Smooth muscle cell (in vitro differentiated cells): ENCODE measurements around the gene GRK1. TPM values are rescaled to one million over a fixed set of nuclear protein-coding genes. Genes with fewer than 3 reads are reported as not detected.

ENCODE experiments used
- DNase-seq: peaks from one replicate; lab custom pipeline; 2025; ENCODE audit not compliant: unreplicated experiment; lab: John Stamatoyannopoulos, UW
- H2AFZ ChIP-seq: fragments of 200-600 bp; sonication (generic); 2 replicates; pipeline ENCODE4 v1.6.0; 2016; ENCODE audit warnings: antibody characterized with exemption, low read depth, mild to moderate bottlenecking
- H3F3A ChIP-seq: fragments of 200-600 bp; sonication (generic); 2 replicates; pipeline ENCODE4 v1.6.0; 2017; ENCODE audit warnings: antibody characterized with exemption, low read depth
- H3K27ac ChIP-seq: fragments of 200-600 bp; sonication (generic); 2 replicates; pipeline ENCODE4 v1.5.1; 2016; ENCODE audit warnings: low read depth, mild to moderate bottlenecking
- H3K27me3 ChIP-seq: fragments of 200-600 bp; sonication (generic); 2 replicates; pipeline ENCODE4 v1.6.1; 2016; ENCODE audit warnings: low read depth, mild to moderate bottlenecking
- H3K36me3 ChIP-seq: fragments of 200-600 bp; sonication (generic); 2 replicates; pipeline ENCODE4 v1.5.1; 2016; ENCODE audit warnings: low read depth
- H3K4me1 ChIP-seq: fragments of 200-600 bp; sonication (generic); 2 replicates; pipeline ENCODE4 v1.5.1; 2016; ENCODE audit warnings: low read depth
- H3K4me2 ChIP-seq: fragments of 200-600 bp; sonication (generic); 2 replicates; pipeline ENCODE4 v1.6.0; 2016; ENCODE audit warnings: mild to moderate bottlenecking
- H3K4me3 ChIP-seq: fragments of 200-600 bp; sonication (generic); 2 replicates; pipeline ENCODE4 v1.5.1; 2016; ENCODE audit warnings: mild to moderate bottlenecking
- H3K79me2 ChIP-seq: fragments of 200-600 bp; sonication (generic); 2 replicates; pipeline ENCODE4 v1.6.0; 2016; ENCODE audit warnings: low read depth, mild to moderate bottlenecking
- H3K9ac ChIP-seq: fragments of 200-600 bp; sonication (generic); 2 replicates; pipeline ENCODE4 v1.6.0; 2016; ENCODE audit warnings: low read depth
- H3K9me3 ChIP-seq: fragments of 200-600 bp; sonication (generic); replicated peaks from 2 replicates; pipeline ENCODE4 v1.5.1; 2016; ENCODE audit warnings: low read depth
- H4K20me1 ChIP-seq: fragments of 200-600 bp; sonication (generic); 2 replicates; pipeline ENCODE4 v1.6.0; 2016; ENCODE audit warnings: low read depth
- WGBS: methylation state at CpG from one replicate; pipeline ENCODE4 v1.1.7; 2016; ENCODE audit warnings: low lambda C conversion rate; 5-methylcytosine and 5-hydroxymethylcytosine counted together
- polyA plus RNA-seq: library from polyadenylated mRNA; unstranded; fragments of >200 nt; fragmentation: Nextera tagmentation; extraction: Ambion mirVana; gene quantifications from 2 replicates; pipeline ENCODE4 v1.2.1, GENCODE V29; 2016
- total RNA-seq: library from RNA; depleted of rRNA; stranded (reverse); fragments of >200 nt; gene quantifications from 2 replicates; pipeline ENCODE4 v1.2.3, GENCODE V29; 2014
- TF ChIP-seq, protein P1 (sequence below): fragments of 200-600 bp; sonication (generic); IDR thresholded peaks from 2 replicates; pipeline ENCODE4 v1.5.1; 2017; ENCODE audit warnings: borderline replicate concordance, mild to moderate bottlenecking, antibody characterized with exemption; ENCODE audit not compliant: insufficient read depth, poor library complexity, severe bottlenecking

The GRK1 gene
- total and polyA plus RNA-seq, 2 experiments from 2014 or later, result not detected

DNA sequence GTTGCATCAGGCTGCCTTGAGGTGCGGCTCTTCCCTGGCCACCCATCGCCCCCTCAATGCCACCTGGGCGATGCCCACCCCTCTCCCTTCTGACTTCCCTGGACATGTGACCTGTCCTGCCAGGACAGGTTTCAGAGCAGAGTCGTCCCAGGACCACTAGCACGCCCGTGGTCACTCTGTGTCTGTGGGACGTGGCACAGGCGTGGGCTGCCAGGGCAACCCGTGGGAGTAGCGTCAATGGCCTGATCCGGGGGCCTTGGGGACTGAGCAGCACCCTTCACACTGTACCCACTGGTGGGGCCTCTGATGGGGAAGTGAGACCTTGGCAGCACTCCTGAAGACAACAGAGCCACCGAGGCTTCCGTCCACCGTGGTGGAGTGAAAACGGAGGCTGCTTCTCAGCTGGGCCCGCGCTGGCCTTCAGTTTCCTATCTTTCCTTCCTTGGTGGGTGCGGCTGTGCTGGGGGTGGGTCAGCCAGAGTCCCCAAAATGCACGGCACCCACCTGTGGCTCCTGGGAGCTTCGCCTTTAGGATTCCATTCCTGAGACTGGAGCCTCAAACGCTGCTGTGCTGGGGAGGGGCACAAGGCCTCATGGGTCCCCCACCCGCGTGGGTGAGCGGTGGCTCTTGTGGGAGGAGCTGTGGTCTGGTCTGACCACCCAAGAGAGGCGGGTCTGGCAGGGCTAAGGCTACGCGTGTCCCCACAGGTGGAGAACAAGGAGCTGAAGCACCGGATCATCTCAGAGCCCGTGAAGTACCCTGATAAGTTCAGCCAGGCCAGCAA lies 65.3 kb downstream of the GRK1 start:
- no peak for DNase-seq
- H2AFZ ChIP-seq, result no peak overlapping the region
- H3K36me3 ChIP-seq, result no peaks in the 10 kb centered on the region
- no peak overlapping the region for H3K27ac ChIP-seq
- no peaks in the 10 kb centered on the region for H4K20me1 ChIP-seq
- no peak overlapping the region for H3K4me2 ChIP-seq
- 91% methylated on average over 29 of the region's 29 CpGs for WGBS
- H3K4me3 ChIP-seq, result no peak overlapping the region
- H3K9me3 ChIP-seq, result no peaks in the 10 kb centered on the region
- no peaks in the 10 kb centered on the region for H3K27me3 ChIP-seq
- H3K4me1 ChIP-seq, result no peaks in the 10 kb centered on the region
- TF ChIP-seq, protein P1, sequence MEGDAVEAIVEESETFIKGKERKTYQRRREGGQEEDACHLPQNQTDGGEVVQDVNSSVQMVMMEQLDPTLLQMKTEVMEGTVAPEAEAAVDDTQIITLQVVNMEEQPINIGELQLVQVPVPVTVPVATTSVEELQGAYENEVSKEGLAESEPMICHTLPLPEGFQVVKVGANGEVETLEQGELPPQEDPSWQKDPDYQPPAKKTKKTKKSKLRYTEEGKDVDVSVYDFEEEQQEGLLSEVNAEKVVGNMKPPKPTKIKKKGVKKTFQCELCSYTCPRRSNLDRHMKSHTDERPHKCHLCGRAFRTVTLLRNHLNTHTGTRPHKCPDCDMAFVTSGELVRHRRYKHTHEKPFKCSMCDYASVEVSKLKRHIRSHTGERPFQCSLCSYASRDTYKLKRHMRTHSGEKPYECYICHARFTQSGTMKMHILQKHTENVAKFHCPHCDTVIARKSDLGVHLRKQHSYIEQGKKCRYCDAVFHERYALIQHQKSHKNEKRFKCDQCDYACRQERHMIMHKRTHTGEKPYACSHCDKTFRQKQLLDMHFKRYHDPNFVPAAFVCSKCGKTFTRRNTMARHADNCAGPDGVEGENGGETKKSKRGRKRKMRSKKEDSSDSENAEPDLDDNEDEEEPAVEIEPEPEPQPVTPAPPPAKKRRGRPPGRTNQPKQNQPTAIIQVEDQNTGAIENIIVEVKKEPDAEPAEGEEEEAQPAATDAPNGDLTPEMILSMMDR, result no peak
- no peak overlapping the region for H3K9ac ChIP-seq
- H3K79me2 ChIP-seq, result no peaks in the 10 kb centered on the region
- no peaks in the 10 kb centered on the region for H3F3A ChIP-seq

DNA sequence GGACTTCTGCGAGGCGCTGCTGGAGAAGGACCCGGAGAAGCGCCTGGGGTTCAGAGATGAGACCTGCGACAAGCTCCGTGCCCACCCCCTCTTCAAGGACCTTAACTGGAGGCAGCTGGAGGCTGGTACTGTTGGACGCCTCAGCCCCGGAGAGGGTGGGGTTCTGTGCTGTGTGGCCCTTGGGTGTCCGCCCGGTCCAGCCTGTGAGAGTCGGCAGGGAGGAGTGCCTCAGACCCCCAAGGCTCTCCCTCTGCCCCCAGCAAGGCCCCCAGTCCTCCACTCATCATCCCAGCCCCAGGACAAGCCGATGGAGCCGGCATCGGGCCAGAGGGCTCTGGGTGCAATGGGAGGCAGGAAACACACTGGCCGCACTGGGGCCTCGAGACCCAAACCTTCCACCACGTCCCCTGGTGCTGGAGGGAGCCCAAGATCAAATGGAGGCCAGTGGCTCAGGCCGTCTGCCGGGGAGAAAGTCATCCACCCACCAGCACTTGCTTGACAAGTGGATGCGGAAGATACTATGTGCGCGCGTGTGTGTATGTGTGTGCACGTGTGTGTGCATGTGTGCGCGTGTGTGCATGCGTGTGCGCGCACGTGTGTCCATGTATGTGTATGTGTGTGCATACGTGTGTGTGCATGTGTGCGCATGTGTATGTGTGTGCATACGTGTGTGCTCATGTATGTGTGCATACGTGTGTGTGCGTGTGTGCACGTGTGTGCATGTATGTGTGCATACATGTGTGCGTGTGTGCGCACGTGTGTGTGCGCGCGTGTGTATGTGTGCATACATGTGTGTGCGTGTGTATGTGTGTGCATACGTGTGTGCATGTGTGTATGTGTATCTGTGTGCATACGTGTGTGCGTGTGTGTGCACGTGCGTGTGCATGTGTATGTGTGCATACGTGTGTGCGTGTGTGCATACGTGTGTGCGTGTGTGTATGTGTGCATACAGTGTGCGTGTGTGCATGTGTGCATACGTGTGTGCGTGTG lies 66.2 kb downstream of the GRK1 start:
- no peaks in the 10 kb centered on the region for H3K36me3 ChIP-seq
- H3K27ac ChIP-seq, result no peak overlapping the region
- no peaks in the 10 kb centered on the region for H3F3A ChIP-seq
- no peaks in the 10 kb centered on the region for H3K27me3 ChIP-seq
- H3K4me3 ChIP-seq, result no peak overlapping the region
- H3K79me2 ChIP-seq, result no peaks in the 10 kb centered on the region
- no peak overlapping the region for H2AFZ ChIP-seq
- no peak overlapping the region for H3K9ac ChIP-seq
- DNase-seq, result no peak
- H3K4me1 ChIP-seq, result no peaks in the 10 kb centered on the region
- H3K9me3 ChIP-seq, result no peaks in the 10 kb centered on the region
- whole genome bisulfite sequencing, result 79% methylated on average over 34 of the region's 55 CpGs
- no peak overlapping the region for H3K4me2 ChIP-seq
- TF ChIP-seq, protein P1, result no peak
- no peaks in the 10 kb centered on the region for H4K20me1 ChIP-seq

DNA sequence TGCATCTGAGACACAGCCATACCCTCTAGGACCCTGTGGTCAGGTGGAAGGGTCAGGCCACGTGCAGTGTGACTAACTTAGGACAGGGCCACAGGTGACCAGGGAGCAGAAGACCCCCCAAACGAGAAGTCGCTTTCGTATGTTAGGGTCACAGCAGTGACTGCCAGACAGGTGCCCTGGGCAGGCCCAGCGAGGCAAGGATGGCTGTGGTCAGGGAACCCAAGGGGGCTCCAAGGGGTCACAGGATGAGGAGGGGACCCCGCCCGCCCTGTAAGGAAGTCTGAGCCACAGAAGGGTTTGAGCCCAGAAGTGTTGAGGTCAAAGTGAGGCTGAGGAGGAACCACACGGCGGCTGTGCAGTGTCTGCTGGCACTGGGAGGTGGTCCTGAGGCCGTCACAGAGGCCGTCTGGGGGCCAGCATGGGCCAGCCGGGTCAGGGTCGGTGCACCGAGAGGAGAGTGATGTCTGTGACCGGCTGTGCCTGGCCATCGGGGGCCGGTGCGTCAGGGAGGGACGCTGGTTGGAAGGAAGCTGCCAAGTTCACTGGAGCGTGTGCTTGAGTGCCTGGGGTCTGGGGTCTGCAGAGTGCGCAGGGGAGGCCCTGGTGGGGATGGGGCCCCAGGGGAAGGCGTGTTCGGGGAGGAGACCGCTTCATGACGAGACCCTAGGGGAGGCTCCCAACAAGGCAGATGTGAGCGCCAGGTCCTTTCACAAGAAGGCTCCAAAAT lies 67.2 kb downstream of the GRK1 start:
- Histone ChIP-seq H3K36me3 (no peaks in the 10 kb centered on the region), H3F3A (no peaks in the 10 kb centered on the region), H3K4me2 (no peak overlapping the region), H3K27ac (no peak overlapping the region), H3K9me3 (no peaks in the 10 kb centered on the region), H2AFZ (no peak overlapping the region), H3K4me1 (no peaks in the 10 kb centered on the region), H4K20me1 (no peaks in the 10 kb centered on the region), H3K79me2 (no peaks in the 10 kb centered on the region), H3K9ac (no peak overlapping the region), H3K4me3 (no peak overlapping the region), H3K27me3 (no peaks in the 10 kb centered on the region)
- TF ChIP-seq, protein P1, result no peak
- WGBS, result 87% methylated on average over 21 of the region's 26 CpGs
- DNase-seq, result no peak
